GM15510 (cell line): ENCODE data around the gene LNPK.

Experiments used
- POLR2A ChIP-seq: IDR thresholded peaks from 3 replicates; pipeline ENCODE4 v1.6.1; 2011; ENCODE audit warnings: borderline replicate concordance; ENCODE audit not compliant: insufficient read length; ENCODE audit errors: extremely low read depth

LNPK gene

DNA sequence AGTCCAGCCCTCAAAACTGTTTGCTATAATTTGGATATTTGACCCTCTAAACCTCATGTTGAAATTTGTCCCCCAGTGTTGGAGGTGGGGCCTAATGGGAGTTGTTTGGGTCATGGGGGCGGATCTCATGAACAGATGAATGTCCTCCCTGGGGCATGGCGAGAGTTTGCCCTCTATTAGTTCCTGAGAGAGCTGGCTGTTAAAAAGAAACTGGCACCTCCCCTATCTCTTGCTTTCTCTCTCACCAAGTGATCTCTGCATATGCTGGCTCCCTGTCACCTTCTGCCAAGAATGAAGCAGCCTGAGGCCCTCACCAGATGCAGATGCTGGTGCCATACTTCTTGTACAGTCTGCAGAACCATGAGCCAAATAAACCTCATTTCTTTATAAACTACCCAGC is 12.0 kb downstream of the LNPK start:
- TF ChIP-seq POLR2A: no peak

DNA sequence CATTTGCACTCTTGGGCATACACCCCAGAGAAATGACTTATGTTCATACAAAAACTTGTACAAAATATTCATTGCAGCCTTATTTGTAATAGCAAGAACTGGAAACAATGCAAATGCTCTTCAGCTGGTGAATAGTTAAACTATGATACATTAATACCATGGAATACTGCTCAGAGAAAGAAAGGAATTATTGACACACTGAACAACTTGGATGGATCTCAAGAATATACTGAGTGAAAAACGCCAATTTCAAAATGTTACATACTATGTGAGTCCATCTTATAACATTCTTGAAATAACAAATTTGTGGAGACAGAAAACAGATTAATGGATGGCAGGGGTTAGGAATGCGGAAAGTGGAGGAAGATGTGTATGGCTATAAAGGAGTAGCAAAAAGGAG is 17.2 kb downstream of the LNPK start:
- TF ChIP-seq POLR2A: no peak

DNA sequence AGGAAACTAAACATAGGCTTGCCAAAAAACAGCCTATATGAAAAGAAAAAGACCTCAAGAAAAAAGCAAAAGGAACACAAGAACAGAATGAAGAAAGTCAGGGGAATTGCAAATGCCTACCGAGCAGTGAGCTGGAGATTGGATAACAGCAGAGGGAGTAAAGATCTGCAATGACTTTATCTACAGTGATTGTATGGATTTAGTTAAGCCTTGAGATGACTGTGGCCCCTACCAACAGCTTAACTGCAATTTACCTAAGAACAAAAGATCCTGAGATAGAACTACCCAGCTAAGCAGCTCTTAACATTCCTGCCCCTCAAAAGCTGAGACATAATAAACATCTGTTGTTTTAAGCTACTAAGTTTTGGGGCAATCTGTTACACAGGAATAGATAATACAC is 20.5 kb downstream of the LNPK start:
- no peak for TF ChIP-seq POLR2A

DNA sequence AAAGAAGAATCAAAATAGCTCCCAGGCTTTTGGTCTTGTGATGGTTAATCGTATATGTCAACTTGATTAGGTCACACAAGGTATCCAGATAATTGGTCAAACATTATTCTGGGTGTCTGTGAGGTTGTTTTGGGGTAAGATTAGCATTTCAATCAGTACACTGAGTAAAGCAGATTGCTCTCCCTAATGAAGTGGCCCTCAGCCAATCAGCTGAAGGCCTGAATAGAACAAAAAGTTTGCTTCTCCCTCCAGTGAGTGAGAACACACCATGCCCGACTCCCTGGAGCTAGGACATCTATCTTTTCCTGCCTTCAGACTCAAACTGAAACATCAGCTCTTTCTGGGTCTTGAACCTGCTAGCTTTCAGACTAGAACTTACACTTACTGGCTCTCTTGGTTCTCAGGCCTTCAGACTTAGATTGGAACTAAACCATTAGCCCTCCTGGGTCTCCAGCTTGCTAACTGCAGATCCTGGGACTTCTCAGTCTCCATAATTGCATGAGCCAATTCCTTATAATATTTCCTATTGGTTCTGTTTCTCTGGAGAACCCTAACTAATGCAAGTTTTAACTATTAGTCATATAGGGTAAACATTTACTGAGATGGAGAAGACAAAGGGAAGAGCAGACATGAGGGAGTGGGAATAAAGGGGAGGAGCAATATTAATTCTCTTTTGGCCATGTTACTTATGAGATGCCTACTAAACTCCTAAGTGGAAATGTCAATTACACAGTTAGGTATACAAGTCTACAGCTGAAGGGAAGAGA is 25.5 kb downstream of the LNPK start:
- no peak for TF ChIP-seq POLR2A

DNA sequence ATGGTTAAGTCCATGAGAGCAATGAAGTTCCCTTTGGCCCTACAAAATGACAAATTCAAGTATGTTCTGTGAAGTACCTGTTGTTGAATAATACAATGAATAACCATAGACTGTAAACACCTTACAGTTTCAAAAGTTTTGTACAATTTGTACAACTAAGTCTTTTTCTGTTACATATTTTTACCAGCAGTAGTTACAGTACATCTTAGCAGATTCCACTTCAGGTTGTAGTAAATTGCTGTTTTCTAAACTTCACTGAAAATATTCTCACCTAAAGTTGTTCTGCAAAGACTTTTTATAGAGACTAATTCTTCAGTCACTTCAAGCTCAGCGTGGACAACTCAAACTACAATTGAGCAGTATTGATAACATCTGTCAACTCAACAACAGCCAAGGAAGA is 28.7 kb downstream of the LNPK start:
- TF ChIP-seq POLR2A: no peak

DNA sequence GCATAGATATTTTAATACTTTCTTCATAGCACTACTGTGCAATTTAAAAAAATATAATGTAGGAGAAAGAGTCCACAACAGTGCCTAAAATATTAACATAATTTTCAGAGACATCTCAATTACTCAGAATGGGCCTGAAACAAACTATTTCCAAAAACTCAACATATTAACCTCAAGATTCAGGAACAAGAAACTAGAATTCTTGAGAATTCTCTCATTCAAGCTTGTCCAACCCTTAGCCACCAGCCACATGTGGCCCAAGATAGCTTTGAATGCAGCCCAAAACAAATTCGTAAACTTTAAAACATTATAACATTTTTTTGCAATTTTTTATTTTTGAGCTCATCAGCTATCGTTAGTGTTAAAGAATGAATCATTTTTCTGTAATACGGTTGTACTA is 35.2 kb downstream of the LNPK start:
- no peak for TF ChIP-seq POLR2A

DNA sequence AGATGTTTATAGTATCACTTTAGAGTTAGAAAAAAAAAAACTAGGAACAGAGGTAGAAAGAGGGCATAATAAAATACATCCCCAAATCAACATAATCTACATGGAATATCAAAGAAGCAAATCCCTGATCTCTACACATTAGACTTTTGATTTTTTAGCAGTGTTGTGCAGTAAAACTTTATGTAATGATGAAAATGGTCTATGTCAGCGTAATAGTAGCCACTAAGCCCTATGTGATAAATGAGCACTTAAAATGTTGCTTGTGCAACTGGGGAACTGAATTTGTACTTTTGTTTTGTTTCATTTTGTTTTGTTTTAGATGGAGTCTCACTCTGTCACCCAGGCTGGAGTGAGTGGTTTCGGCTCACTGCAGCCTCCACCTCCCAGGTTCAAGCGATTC is 36.3 kb downstream of the LNPK start:
- TF ChIP-seq POLR2A: no peak

DNA sequence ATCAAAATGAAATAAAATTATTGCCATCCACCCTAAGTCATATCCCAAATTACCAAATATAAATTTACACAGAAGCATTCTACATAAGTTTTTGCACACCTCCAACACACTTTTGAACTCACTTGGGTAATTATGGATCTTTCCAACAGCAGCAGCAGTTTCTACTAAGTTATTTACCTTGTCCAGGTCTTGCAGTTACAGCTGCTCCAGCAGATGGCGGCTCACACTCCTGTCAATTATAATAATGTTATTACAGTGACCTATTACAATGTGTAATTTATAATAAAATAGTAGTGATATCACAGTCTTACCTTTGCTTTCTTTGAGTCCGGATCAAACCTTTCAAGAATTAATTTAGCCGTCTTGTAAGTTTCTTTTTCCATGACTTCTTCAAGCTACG is 37.9 kb downstream of the LNPK start:
- no peak for TF ChIP-seq POLR2A

DNA sequence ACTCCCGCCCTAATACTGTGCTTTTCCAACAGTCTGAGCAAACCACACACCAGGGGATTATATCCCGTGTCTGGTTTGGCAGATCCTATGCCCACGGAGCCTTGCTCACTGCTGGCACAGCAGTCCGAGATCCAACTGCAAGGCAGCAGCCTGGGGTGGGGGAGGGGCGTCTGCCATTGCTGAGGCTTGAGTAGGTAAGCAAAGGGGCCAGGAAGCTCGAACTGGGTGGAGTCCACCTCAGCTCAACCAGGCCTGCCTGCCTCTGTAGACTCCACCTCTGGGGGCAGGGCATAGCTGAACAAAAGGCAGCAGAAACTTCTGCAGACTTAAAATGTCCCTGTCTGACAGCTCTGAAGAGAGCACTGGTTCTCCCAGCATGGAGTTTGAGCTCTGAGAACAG is 44.2 kb downstream of the LNPK start:
- TF ChIP-seq POLR2A: no peak

DNA sequence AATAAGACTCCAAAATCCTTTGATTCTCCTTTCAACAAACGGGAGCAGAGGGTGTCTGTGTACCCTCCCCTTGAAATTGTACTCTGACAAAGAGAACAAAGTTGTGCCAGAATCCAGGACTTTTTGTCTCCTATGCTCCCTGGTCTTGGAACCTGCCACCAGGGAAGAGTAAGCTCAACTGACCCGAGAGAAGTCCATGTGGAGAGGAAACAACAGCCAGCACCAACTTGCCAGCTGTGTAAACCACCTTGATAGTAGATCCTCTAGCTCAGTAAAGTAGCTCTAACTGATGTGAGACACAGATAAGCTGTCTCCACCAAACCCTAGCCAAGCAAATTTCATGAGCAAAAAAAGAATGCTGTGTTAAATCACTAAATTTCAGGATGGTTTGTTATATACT is 46.9 kb downstream of the LNPK start:
- no peak for TF ChIP-seq POLR2A

DNA sequence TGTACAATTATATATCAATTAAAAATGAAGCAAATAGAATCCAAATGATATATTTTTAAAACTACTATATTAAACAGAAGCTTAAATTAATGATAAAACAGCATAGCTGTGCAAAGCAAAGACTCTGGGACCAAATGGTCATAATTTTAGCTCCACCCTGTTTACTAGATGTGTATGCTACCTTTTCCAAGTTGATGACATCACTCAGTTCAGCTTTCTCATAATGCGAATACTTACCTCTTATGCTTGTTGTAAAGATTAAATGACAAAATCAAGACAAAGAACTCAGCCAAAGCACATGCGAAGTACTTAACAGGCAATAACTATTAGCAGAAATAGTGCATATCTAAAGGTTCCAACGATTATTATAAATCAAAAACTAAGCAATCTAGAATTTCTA is 51.6 kb downstream of the LNPK start:
- TF ChIP-seq POLR2A: no peak

DNA sequence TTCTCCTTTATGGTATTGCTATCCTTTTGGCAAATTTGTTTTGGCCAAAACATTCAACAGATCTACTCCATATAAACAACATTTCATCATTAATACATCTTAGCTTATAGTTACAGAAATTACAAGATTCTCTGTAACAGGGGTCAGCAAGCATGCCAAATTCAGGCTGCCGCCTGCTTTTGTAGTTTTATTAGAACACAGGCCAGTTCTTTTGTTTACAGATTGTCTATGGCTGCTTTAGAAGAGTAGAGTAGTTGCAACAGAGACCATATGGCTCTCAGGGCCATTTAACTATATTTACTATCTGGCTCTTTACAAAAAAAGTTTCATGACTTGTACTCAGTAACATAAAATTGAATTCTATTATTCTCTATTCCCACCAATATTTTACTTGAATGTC is 53.9 kb downstream of the LNPK start:
- no peak for TF ChIP-seq POLR2A

DNA sequence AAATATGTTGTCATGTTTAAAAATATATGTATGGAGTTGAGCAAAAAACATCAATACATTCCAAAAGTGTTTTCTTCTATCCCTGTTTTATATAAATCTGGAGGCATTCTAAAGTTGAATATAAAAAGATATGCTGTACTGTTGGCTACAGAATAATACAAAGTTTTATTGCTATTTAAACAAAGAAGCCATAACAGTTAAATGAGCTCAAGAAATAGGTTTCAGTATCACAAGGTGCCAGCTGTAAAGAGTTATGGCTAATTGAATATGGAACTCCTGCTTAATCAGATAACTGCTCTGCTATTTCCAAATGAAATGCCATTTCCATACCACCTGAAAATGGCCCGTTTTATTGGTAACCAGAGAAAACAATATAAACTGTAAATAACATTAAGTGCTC is 55.0 kb downstream of the LNPK start:
- TF ChIP-seq POLR2A: no peak

DNA sequence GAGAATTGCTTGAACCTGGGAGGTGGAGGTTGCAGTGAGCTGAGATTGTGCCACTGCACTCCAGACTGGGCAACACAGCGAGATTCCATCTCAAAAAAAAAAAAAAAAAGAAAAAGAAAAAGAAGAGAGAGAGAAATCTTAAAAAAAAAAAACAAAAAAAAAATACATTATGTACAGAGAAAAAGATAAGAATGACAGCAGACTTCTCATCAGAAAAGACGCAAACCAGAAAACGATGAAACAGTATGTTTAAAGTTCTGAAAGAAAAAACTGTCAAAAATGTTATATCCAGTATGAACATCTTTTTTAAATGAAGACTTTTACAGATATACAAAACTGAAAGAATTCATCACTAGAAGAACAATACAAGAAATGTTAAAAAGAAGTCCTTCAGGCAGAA is 60.4 kb downstream of the LNPK start:
- TF ChIP-seq POLR2A: no peak

DNA sequence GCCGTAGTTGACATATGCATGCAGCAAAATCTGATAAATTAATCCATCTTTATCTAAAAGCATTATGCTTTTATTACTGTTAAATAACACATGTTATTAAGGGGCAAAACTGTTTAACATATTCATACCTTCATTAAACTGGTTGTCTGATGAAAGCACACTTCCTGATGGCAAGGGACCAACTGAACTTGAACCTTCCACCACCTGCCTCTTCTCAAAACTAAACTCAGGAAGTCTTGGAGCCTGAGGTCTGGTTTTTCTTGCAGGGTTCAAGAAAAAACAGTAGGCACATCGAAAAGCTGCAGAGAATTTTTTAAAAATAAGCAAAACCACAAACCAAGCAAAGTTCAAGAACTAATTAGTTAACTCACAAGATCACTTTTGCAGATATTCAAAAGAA is 64.9 kb downstream of the LNPK start:
- no peak for TF ChIP-seq POLR2A

DNA sequence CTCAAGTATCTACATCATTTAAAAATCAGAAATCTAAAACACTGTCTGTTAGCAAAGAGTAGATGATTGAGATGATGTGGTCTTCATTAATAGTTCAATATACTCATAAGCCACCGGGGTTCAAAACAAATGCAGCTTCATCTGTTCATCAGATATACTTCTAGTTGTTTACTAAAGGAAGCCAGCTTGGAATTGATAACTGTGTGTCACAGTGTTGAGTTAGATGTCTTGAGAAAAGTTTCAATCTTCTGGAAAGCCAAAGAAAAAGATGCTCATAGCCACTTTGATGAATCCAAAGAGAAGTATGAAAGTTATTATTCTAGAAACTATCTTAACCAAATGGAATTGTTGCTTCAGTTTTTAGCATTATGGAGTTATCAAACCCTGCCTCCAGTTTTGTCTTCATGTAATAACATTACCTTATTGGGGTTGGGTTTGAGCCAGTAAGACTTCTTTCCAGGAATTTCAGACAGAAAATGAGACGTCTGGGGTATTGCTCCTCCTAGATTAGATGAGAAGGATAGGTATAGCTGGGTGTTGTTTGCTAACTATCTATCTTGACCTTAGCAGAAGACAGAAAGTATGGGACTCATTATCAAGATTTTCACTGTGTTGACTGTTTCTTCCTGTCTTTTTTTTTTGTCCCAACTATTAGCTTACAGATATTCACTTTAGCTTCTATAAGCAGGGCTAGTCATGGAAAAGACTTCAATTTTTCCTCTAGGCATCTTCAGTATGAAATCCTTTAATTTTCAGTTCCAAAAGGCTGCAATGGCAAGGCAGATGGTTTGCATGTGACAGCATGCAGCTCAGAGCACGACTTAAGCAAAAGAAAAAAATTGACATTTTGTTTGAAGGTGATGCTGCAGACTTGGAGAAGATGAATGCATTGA is 66.5 kb downstream of the LNPK start:
- TF ChIP-seq POLR2A: no peak
